Transverse colon (tissue), 4 donors: ENCODE results near the gene HLA-DRB1. TPM values are rescaled to one million over a fixed set of nuclear protein-coding genes. Genes with fewer than 3 reads are reported as not detected.

Experiments used
- DNase-seq: peaks from one replicate; pipeline ENCODE4 v3.0.0-alpha.2; 2019
- H3K27ac ChIP-seq, 4 donors: fragments of 200-600 bp; sonication (generic); 2 replicates each; pipeline ENCODE4 v1.5.1; 2016 to 2018; ENCODE audit warnings: inconsistent platforms in 4 of 4
- H3K27me3 ChIP-seq: fragments of 200-600 bp; sonication (generic); 2 replicates; pipeline ENCODE4 v1.5.1; 2017; ENCODE audit warnings: inconsistent platforms
- H3K36me3 ChIP-seq, 4 donors: fragments of 200-600 bp; sonication (generic); 2 replicates each; pipeline ENCODE4 v1.5.1; 2017 to 2019; ENCODE audit warnings: inconsistent platforms in 4 of 4
- H3K4me1 ChIP-seq, 4 donors: fragments of 200-600 bp; sonication (generic); 2 replicates each; pipeline ENCODE4 v1.5.1; 2017 to 2020; ENCODE audit warnings: inconsistent platforms in 4 of 4
- H3K4me3 ChIP-seq, 4 donors: fragments of 200-600 bp; sonication (generic); 1 replicate in 1 of 4; 2 replicates in 3 of 4; pipeline versions ENCODE4 v1.5.1 to v1.6.1; 2017 to 2019; ENCODE audit warnings: inconsistent platforms in 4 of 4
- H3K9me3 ChIP-seq, 2 donors: fragments of 200-600 bp; sonication (generic); 2 replicates each; pipeline ENCODE4 v1.5.1; 2017 to 2019; ENCODE audit warnings: inconsistent platforms in 2 of 2
- CTCF ChIP-seq, 5 experiments: fragments of 200-600 bp in 3 of 5; fragments of 450-650 bp in 2 of 5; sonication (generic) in 3 of 5; IDR thresholded peaks; 1 replicate in 2 of 5; 2 replicates in 3 of 5; pipeline ENCODE4 v1.5.1; 2016 to 2017; ENCODE audit warnings: antibody characterized with exemption in 5 of 5, inconsistent platforms in 3 of 5, mild to moderate bottlenecking in 2 of 5, moderate library complexity in 1 of 5
- EP300 ChIP-seq: sonication (generic); formaldehyde crosslinking; IDR thresholded peaks from one replicate; pipeline ENCODE4 v1.6.1; 2017; ENCODE audit warnings: antibody characterized with exemption, low read depth
- POLR2A ChIP-seq: fragments of 450-650 bp; IDR thresholded peaks from one replicate; pipeline ENCODE4 v1.6.1; 2016; ENCODE audit warnings: antibody characterized with exemption, mild to moderate bottlenecking, moderate library complexity
- POLR2AphosphoS5 ChIP-seq, 3 donors: sonication (generic); formaldehyde crosslinking; IDR thresholded peaks; one replicate each; pipeline ENCODE4 v1.6.1; 2016; ENCODE audit warnings: antibody characterized with exemption in 3 of 3
- WGBS, 2 donors: methylation state at CpG; one replicate each; pipeline ENCODE4 v1.1.5; 2018; ENCODE audit warnings: low coverage in 1 of 2; 5-methylcytosine and 5-hydroxymethylcytosine counted together
- in situ Hi-C, 4 donors: fragments of 200-750 bp; cut with MboI; loops; one replicate each; pipeline versions ENCODE4 v1.15.0 to v1.15.1; 2017; ENCODE audit warnings: low sequenced_read_pairs in 3 of 4, low pct_ligation_motif_present in 1 of 4, low pct_unique_long_range_greater_than_20kb in 1 of 4
- intact Hi-C: fragments of 100-400 bp; cut with DNase I; formaldehyde crosslinking; loops from one replicate; pipeline ENCODE4 v1.15.1; 2023; ENCODE audit warnings: low total_unique reads
- total RNA-seq, 4 donors: library from RNA; depleted of rRNA; stranded (reverse); fragments of >200 nt; gene quantifications; one replicate each; pipeline ENCODE4 v1.1.0, GENCODE V29; 2016

The HLA-DRB1 gene
- total RNA-seq, 4 donors from 2014 or later, result 7.9 to 23.8 (median 12.6) TPM

- TF ChIP-seq EP300 (no peak), CTCF (IDR thresholded peaks at IDR 0.05) (peak in 2 of 5 experiments; percentile 33 to 38)
- in situ Hi-C loops, result no loop called here
- H3K4me1 ChIP-seq, result no peaks in the 10 kb centered on the region
- H3K36me3 ChIP-seq, result no peaks in the 10 kb centered on the region
- peak overlapping the region in 2 of 4 donors; percentile 15 to 21 for H3K27ac ChIP-seq
- intact Hi-C loops, result no loop called here
- H3K27me3 ChIP-seq, result no peaks in the 10 kb centered on the region
- no peak overlapping the region for H3K4me3 ChIP-seq
- DNase-seq, result no peak
- no peaks in the 10 kb centered on the region for H3K9me3 ChIP-seq
- WGBS, 2 donors, result 40 to 46% methylated on average over 1 of the region's 1 CpG
These were observed 33.1 kb upstream of the HLA-DRB1 start for GRCh38 chr6:32622545-32623401.

GRCh38 chr6:32621372-32621771 is 31.7 kb upstream of the HLA-DRB1 start:
- in situ Hi-C loops (no loop called here), intact Hi-C loops (no loop called here)
- no peak overlapping the region for H3K4me3 ChIP-seq
- TF ChIP-seq EP300, result no peak
- TF ChIP-seq POLR2A, result no peak
- no peak for TF ChIP-seq POLR2AphosphoS5 (IDR thresholded peaks at IDR 0.05)
- TF ChIP-seq CTCF (IDR thresholded peaks at IDR 0.05), result no peak
- H3K9me3 ChIP-seq, result no peaks in the 10 kb centered on the region
- no peaks in the 10 kb centered on the region for H3K27me3 ChIP-seq
- WGBS, 2 donors, result 17% methylated on average over 2 of the region's 3 CpGs; no CpG with 5 or more reads in 1 of the 2 donors
- H3K27ac ChIP-seq, result no peak overlapping the region
- no peak for DNase-seq
- no peaks in the 10 kb centered on the region for H3K36me3 ChIP-seq
- no peaks in the 10 kb centered on the region for H3K4me1 ChIP-seq

- no peak overlapping the region for H3K27ac ChIP-seq
- H3K27me3 ChIP-seq, result no peaks in the 10 kb centered on the region
- H3K4me3 ChIP-seq, result no peak overlapping the region
- H3K36me3 ChIP-seq, result no peaks in the 10 kb centered on the region
- DNase-seq, result no peak
- no peaks in the 10 kb centered on the region for H3K9me3 ChIP-seq
- 93% methylated on average over 1 of the region's 1 CpG for WGBS, 2 donors
- TF ChIP-seq POLR2A, result no peak
- TF ChIP-seq CTCF (IDR thresholded peaks at IDR 0.05), result no peak
- TF ChIP-seq POLR2AphosphoS5 (IDR thresholded peaks at IDR 0.05), result no peak
- TF ChIP-seq EP300, result no peak
- intact Hi-C loops, result no loop called here
- no peaks in the 10 kb centered on the region for H3K4me1 ChIP-seq
- in situ Hi-C loops, result no loop called here
These were observed 28.1 kb upstream of the HLA-DRB1 start for GRCh38 chr6:32617751-32618150.

- Histone ChIP-seq H3K4me1 (no peaks in the 10 kb centered on the region), H3K27ac (no peak overlapping the region), H3K27me3 (no peaks in the 10 kb centered on the region), H3K36me3 (no peaks in the 10 kb centered on the region), H3K4me3 (no peak overlapping the region), H3K9me3 (no peaks in the 10 kb centered on the region)
- intact Hi-C loops, result no loop called here
- no peak for DNase-seq
- 38 to 39% methylated on average over 3 of the region's 3 CpGs for WGBS, 2 donors
- in situ Hi-C loops, result no loop called here
- TF ChIP-seq POLR2AphosphoS5 (IDR thresholded peaks at IDR 0.05) (no peak), EP300 (no peak), POLR2A (no peak), CTCF (IDR thresholded peaks at IDR 0.05) (no peak)
These were observed 26.4 kb upstream of the HLA-DRB1 start for GRCh38 chr6:32615885-32616532.
